PC-3 (cell line): ENCODE data around the gene PLEKHH3. TPM values are rescaled to one million over a fixed set of nuclear protein-coding genes. Genes with fewer than 3 reads are reported as not detected.

Experiments used
- ATAC-seq: fragments of 200-7000 bp; cut with Tn5 transposase; 2 replicates; pipeline ENCODE4 v1.9.1; 2020; ENCODE audit warnings: mild to moderate bottlenecking, moderate library complexity
- BruUV-seq: library from RNA; stranded (reverse); fragments of 400-500 nt; replicated peaks from 2 replicates; lab custom pipeline; 2021; lab: Mats Ljungman, UMichigan
- CTCF ChIA-PET: fragments of 300-600 bp; sonication (Branson Sonifier 250); formaldehyde crosslinking; loops from one replicate; lab custom pipeline; 2022; ENCODE audit warnings: antibody characterized with exemption; lab: Charles Lee
- POLR2A ChIA-PET: fragments of 300-600 bp; sonication (Branson Sonifier 250); formaldehyde crosslinking; loops from one replicate; lab custom pipeline; 2022; ENCODE audit warnings: antibody characterized with exemption; ENCODE audit not compliant: unreplicated experiment; lab: Charles Lee
- DNase-seq: peaks from one replicate; pipeline ENCODE4 v3.0.0-alpha.2; 2015
- H2AFZ ChIP-seq: fragments of 300-600 bp; sonication (generic); 2 replicates; pipeline ENCODE4 v1.6.0; 2016; ENCODE audit warnings: antibody characterized with exemption, low read length
- H3F3A ChIP-seq: fragments of 300-600 bp; sonication (generic); one replicate; pipeline ENCODE4 v1.6.0; 2017; ENCODE audit warnings: antibody characterized with exemption, low read length, control low read depth, mild to moderate bottlenecking; ENCODE audit not compliant: unreplicated experiment
- H3K27ac ChIP-seq: fragments of 300-600 bp; sonication (generic); 2 replicates; pipeline ENCODE4 v1.5.1; 2016; ENCODE audit warnings: mild to moderate bottlenecking, low read length
- H3K27me3 ChIP-seq: fragments of 300-600 bp; sonication (generic); 2 replicates; pipeline ENCODE4 v1.6.1; 2016; ENCODE audit warnings: low read length, mixed read lengths
- H3K36me3 ChIP-seq: fragments of 300-600 bp; sonication (generic); 2 replicates; pipeline ENCODE4 v1.6.1; 2016; ENCODE audit warnings: low read depth, mixed run types, low read length, mixed read lengths
- H3K4me1 ChIP-seq: fragments of 300-600 bp; sonication (generic); 2 replicates; pipeline ENCODE4 v1.5.1; 2016; ENCODE audit warnings: low read length; ENCODE audit not compliant: insufficient read depth
- H3K4me2 ChIP-seq: fragments of 300-600 bp; sonication (generic); 2 replicates; pipeline ENCODE4 v1.6.0; 2016; ENCODE audit warnings: low read length
- H3K4me3 ChIP-seq: fragments of 300-600 bp; sonication (generic); 2 replicates; pipeline ENCODE4 v1.5.1; 2016; ENCODE audit warnings: mild to moderate bottlenecking, low read length, mixed read lengths
- H3K79me2 ChIP-seq: fragments of 300-600 bp; sonication (generic); 2 replicates; pipeline ENCODE4 v1.6.1; 2017; ENCODE audit warnings: low read length, mixed read lengths
- H3K9ac ChIP-seq: fragments of 300-600 bp; sonication (generic); 2 replicates; pipeline ENCODE4 v1.6.0; 2016; ENCODE audit warnings: mild to moderate bottlenecking, low read length
- H3K9me2 ChIP-seq: fragments of 300-600 bp; sonication (generic); replicated peaks from 2 replicates; pipeline ENCODE4 v1.6.1; 2016; ENCODE audit warnings: mixed run types, low read length, mixed read lengths
- H3K9me3 ChIP-seq: fragments of 300-600 bp; sonication (generic); 2 replicates; pipeline ENCODE4 v1.6.1; 2016; ENCODE audit warnings: low read length, mixed read lengths
- H4K20me1 ChIP-seq: fragments of 300-600 bp; sonication (generic); 2 replicates; pipeline ENCODE4 v1.6.1; 2016; ENCODE audit warnings: low read length, mixed read lengths
- EZH2 ChIP-seq: fragments of 300-600 bp; sonication (generic); IDR thresholded peaks from one replicate; pipeline ENCODE4 v1.6.1; 2017; ENCODE audit warnings: antibody characterized with exemption, mild to moderate bottlenecking, low read length; ENCODE audit not compliant: unreplicated experiment
- EZH2phosphoT487 ChIP-seq: fragments of 300-600 bp; sonication (generic); IDR thresholded peaks from 2 replicates; pipeline ENCODE4 v1.6.1; 2018; ENCODE audit warnings: mild to moderate bottlenecking, antibody characterized with exemption, low read length, borderline replicate concordance
- intact Hi-C: fragments of 100-400 bp; cut with micrococcal nuclease; formaldehyde crosslinking; loops from 2 replicates; pipeline ENCODE4 v1.9.0; 2023
- total RNA-seq: library from RNA; depleted of rRNA; stranded (reverse); fragments of >200 nt; gene quantifications from 2 replicates; pipeline ENCODE4 v1.2.3, GENCODE V29; 2014
- TF ChIP-seq, protein P1 (sequence below): fragments of 300-600 bp; sonication (generic); conservative IDR thresholded peaks from 2 replicates; pipeline ENCODE4 v1.5.1; 2017; ENCODE audit warnings: antibody characterized with exemption, low read depth, mild to moderate bottlenecking, low read length

The PLEKHH3 gene
- total RNA-seq, 1 experiment from 2014 or later: 20.1 TPM

DNA sequence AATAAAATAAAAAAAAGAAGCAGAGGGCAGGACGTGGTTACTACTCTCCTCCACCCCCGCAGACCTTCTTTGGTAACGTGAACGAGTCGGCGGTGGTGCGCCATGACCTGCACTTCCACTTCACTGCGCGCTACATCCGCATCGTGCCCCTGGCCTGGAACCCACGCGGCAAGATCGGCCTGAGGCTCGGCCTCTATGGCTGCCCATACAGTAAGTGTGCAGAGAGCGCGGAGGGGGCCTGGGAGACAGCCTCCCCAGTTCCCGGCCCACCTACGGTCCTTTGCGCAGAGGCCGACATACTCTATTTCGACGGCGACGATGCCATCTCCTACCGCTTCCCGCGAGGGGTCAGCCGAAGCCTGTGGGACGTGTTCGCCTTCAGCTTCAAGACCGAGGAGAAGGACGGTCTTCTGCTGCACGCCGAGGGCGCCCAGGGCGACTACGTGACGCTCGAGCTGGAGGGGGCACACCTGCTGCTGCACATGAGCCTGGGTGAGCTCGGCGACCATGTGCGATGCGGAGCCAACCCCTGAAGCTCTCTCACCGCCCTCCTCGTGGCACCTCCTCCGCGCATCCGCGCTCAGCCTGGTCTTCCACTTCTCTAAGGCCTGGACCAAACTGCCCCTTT lies 8.2 kb upstream of the PLEKHH3 start:
- Histone ChIP-seq H3K27ac (no peak overlapping the region), H3K36me3 (no peaks in the 10 kb centered on the region), H3K4me2 (no peak overlapping the region), H2AFZ (no peak overlapping the region), H3K27me3 (no peaks in the 10 kb centered on the region), H4K20me1 (no peaks in the 10 kb centered on the region), H3F3A (no peaks in the 10 kb centered on the region), H3K4me1 (peaks cover 18% of the 10 kb centered on the region), H3K9ac (no peak overlapping the region), H3K79me2 (no peaks in the 10 kb centered on the region), H3K9me3 (no peaks in the 10 kb centered on the region), H3K9me2 (no peaks in the 10 kb centered on the region), H3K4me3 (no peak overlapping the region)
- TF ChIP-seq, protein P1, sequence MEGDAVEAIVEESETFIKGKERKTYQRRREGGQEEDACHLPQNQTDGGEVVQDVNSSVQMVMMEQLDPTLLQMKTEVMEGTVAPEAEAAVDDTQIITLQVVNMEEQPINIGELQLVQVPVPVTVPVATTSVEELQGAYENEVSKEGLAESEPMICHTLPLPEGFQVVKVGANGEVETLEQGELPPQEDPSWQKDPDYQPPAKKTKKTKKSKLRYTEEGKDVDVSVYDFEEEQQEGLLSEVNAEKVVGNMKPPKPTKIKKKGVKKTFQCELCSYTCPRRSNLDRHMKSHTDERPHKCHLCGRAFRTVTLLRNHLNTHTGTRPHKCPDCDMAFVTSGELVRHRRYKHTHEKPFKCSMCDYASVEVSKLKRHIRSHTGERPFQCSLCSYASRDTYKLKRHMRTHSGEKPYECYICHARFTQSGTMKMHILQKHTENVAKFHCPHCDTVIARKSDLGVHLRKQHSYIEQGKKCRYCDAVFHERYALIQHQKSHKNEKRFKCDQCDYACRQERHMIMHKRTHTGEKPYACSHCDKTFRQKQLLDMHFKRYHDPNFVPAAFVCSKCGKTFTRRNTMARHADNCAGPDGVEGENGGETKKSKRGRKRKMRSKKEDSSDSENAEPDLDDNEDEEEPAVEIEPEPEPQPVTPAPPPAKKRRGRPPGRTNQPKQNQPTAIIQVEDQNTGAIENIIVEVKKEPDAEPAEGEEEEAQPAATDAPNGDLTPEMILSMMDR: no peak
- TF ChIP-seq EZH2: no peak
- TF ChIP-seq EZH2phosphoT487: no peak
- DNase-seq (no peak), ATAC-seq (no peak)
- intact Hi-C loops: no loop called here
- BruUV-seq: no TSS peak
- ChIA-PET POLR2A (no interaction called here), CTCF (no interaction called here)

DNA sequence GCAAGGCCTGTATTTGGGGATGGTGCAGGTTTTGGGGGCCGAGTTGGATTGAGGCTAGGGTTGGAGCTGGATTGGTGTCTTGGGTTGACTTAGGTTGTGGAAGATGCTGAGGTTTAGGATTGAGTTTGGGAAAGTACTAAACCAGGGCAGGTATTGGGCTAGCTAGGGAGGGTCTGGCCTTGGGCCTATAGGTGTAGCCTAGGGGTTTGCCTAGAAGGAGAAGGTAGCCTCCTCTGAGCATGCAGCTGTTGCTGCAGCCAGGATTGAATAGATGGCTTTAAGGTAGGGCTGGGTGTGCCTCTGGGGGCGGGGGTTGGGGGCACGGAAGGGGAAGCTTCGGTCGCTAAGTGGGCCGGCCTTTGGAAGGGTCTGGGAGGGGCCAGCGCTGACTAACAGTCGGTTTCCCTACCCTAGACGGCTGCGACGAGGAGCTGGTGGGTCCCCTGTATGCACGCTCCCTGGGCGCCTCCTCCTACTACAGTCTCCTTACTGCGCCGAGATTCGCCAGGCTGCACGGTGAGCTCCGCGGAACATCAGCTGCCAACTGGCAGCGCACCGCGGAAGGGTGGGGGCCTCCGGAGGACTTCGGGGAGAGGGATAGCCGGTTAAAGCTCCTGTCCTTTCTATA lies 6.7 kb upstream of the PLEKHH3 start:
- BruUV-seq: no TSS peak
- Histone ChIP-seq H3K27me3 (no peaks in the 10 kb centered on the region), H3K79me2 (no peaks in the 10 kb centered on the region), H3K4me1 (peaks cover 31% of the 10 kb centered on the region), H3K4me3 (peak overlapping the region; percentile 70), H2AFZ (peak overlapping the region; percentile 84), H3K36me3 (no peaks in the 10 kb centered on the region), H3F3A (peaks cover 3% of the 10 kb centered on the region), H3K27ac (no peak overlapping the region), H3K9me2 (no peaks in the 10 kb centered on the region), H3K9me3 (no peaks in the 10 kb centered on the region), H4K20me1 (no peaks in the 10 kb centered on the region), H3K4me2 (peak overlapping the region; percentile 88), H3K9ac (no peak overlapping the region)
- no peak for TF ChIP-seq EZH2phosphoT487
- TF ChIP-seq, protein P1: no peak
- TF ChIP-seq EZH2: no peak
- intact Hi-C loops: no loop called here
- ChIA-PET CTCF (interaction anchor here (0.5 to 2.0 kb wide), 3 partner anchors 60 to 105 kb away, joined by 4 to 14 read pairs (median 9); partner anchors contain the start of gene PSMC3IP), POLR2A (interaction anchor here (0.6 to 0.7 kb wide), 3 partner anchors 20 to 666 kb away, joined by 3 read pairs; partner anchors contain the start of gene DNAJC7)
- DNase-seq: peak; percentile 27
- ATAC-seq: peak; percentile 42
